ENCODE data around the gene SUGP1. TPM values are rescaled to one million over a fixed set of nuclear protein-coding genes. Genes with fewer than 3 reads are reported as not detected.

SUGP1 gene
- total RNA-seq, 1 donor = 27.1 TPM

- TF ChIP-seq CTCF (IDR thresholded peaks at IDR 0.05; ENCODE audit: extremely low read depth, low read depth, low read length) = no peak
- H3K79me2 ChIP-seq (ENCODE audit: insufficient read depth, low read length) = no peaks in the 10 kb centered on the region
Measured at GRCh38 chr19:19279062-19279612, 41.2 kb downstream of the SUGP1 start.

GRCh38 chr19:19278315-19278714 lies 42.0 kb downstream of the SUGP1 start:
- H3K79me2 ChIP-seq (ENCODE audit: insufficient read depth, low read length) = no peaks in the 10 kb centered on the region
- no peak for TF ChIP-seq CTCF (IDR thresholded peaks at IDR 0.05; ENCODE audit: extremely low read depth, low read depth, low read length)
- H3K4me3 ChIP-seq (ENCODE audit: insufficient read depth, low read length) = no peak overlapping the region
- no peaks in the 10 kb centered on the region for H3K9me3 ChIP-seq (ENCODE audit: low read depth, low read length)
- peaks cover 3% of the 10 kb centered on the region for H4K20me1 ChIP-seq (ENCODE audit: insufficient read depth, low read length)
- peaks cover 33% of the 10 kb centered on the region for H3K36me3 ChIP-seq (ENCODE audit: insufficient read depth, low read length)
- DNase-seq (ENCODE audit: insufficient read length, low spot score, missing footprints) = peak; percentile 56
- no peaks in the 10 kb centered on the region for H3K27me3 ChIP-seq (ENCODE audit: insufficient read depth, low read length)
- no peak overlapping the region for H3K27ac ChIP-seq (ENCODE audit: low read depth, low read length)
- no peak overlapping the region for H2AFZ ChIP-seq (ENCODE audit: low read length)
- H3K4me2 ChIP-seq (ENCODE audit: insufficient read depth, low read length) = no peak overlapping the region
- no peaks in the 10 kb centered on the region for H3K4me1 ChIP-seq (ENCODE audit: insufficient read depth, low read length)

More at GRCh38 chr19:19279062-19279612, 41.2 kb downstream of the SUGP1 start:
- Histone ChIP-seq H3K4me2 (ENCODE audit: insufficient read depth, low read length) (no peak overlapping the region), H3K4me1 (ENCODE audit: insufficient read depth, low read length) (no peaks in the 10 kb centered on the region), H2AFZ (ENCODE audit: low read length) (no peak overlapping the region), H3K4me3 (ENCODE audit: insufficient read depth, low read length) (no peak overlapping the region), H3K36me3 (ENCODE audit: insufficient read depth, low read length) (peaks cover 39% of the 10 kb centered on the region), H3K27ac (ENCODE audit: low read depth, low read length) (no peak overlapping the region), H4K20me1 (ENCODE audit: insufficient read depth, low read length) (peaks cover 3% of the 10 kb centered on the region), H3K27me3 (ENCODE audit: insufficient read depth, low read length) (no peaks in the 10 kb centered on the region), H3K9me3 (ENCODE audit: low read depth, low read length) (no peaks in the 10 kb centered on the region)
- peak; percentile 54 for DNase-seq (ENCODE audit: insufficient read length, low spot score, missing footprints)

- Histone ChIP-seq H4K20me1 (ENCODE audit: insufficient read depth, low read length) (peaks cover 3% of the 10 kb centered on the region), H3K9me3 (ENCODE audit: low read depth, low read length) (no peaks in the 10 kb centered on the region), H3K27me3 (ENCODE audit: insufficient read depth, low read length) (peaks cover 4% of the 10 kb centered on the region), H3K36me3 (ENCODE audit: insufficient read depth, low read length) (peaks cover 33% of the 10 kb centered on the region), H3K4me3 (ENCODE audit: insufficient read depth, low read length) (no peak overlapping the region), H3K27ac (ENCODE audit: low read depth, low read length) (no peak overlapping the region), H3K4me1 (ENCODE audit: insufficient read depth, low read length) (no peaks in the 10 kb centered on the region), H3K4me2 (ENCODE audit: insufficient read depth, low read length) (no peak overlapping the region), H3K79me2 (ENCODE audit: insufficient read depth, low read length) (no peaks in the 10 kb centered on the region), H2AFZ (ENCODE audit: low read length) (no peak overlapping the region)
- TF ChIP-seq CTCF (IDR thresholded peaks at IDR 0.05; ENCODE audit: extremely low read depth, low read depth, low read length) = no peak
- peak; percentile 50 for DNase-seq (ENCODE audit: insufficient read length, low spot score, missing footprints)
Measured at GRCh38 chr19:19276851-19277250, 43.5 kb downstream of the SUGP1 start.

GRCh38 chr19:19276386-19276785 lies 43.9 kb downstream of the SUGP1 start:
- DNase-seq (ENCODE audit: insufficient read length, low spot score, missing footprints) = peak; percentile 96
- H3K79me2 ChIP-seq (ENCODE audit: insufficient read depth, low read length) = no peaks in the 10 kb centered on the region
- peaks cover 3% of the 10 kb centered on the region for H4K20me1 ChIP-seq (ENCODE audit: insufficient read depth, low read length)
- peaks cover 4% of the 10 kb centered on the region for H3K27me3 ChIP-seq (ENCODE audit: insufficient read depth, low read length)
- no peak for TF ChIP-seq CTCF (IDR thresholded peaks at IDR 0.05; ENCODE audit: extremely low read depth, low read depth, low read length)
- no peak overlapping the region for H3K4me2 ChIP-seq (ENCODE audit: insufficient read depth, low read length)
- no peak overlapping the region for H3K27ac ChIP-seq (ENCODE audit: low read depth, low read length)
- no peak overlapping the region for H3K4me3 ChIP-seq (ENCODE audit: insufficient read depth, low read length)
- peaks cover 29% of the 10 kb centered on the region for H3K36me3 ChIP-seq (ENCODE audit: insufficient read depth, low read length)
- H2AFZ ChIP-seq (ENCODE audit: low read length) = no peak overlapping the region
- H3K9me3 ChIP-seq (ENCODE audit: low read depth, low read length) = no peaks in the 10 kb centered on the region
- H3K4me1 ChIP-seq (ENCODE audit: insufficient read depth, low read length) = no peaks in the 10 kb centered on the region

Data from osteoblast (primary cell).